ENCODE measurements around the gene MKRN2. TPM values are rescaled to one million over a fixed set of nuclear protein-coding genes. Genes with fewer than 3 reads are reported as not detected.

MKRN2 gene
- total and polyA plus RNA-seq, 4 donors: 15.7 to 30.8 (median 23.3) TPM

DNA sequence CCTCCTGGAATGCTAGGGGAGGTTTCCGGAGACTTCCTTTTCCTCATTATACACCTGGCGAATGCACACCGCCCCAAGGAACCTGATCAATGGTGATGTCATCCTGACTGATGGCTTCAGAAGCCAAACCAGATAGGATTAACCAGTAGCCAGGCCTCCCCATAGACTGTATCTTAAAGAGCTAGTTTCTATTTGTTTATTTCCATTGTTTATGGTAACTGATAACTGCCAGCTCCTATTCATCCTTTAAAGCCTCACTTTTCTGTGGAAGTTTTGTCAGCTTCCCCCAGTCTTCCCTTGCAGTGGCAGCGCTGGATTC is 11.5 kb upstream of the MKRN2 start, which contains the start of gene MKRN2OS:
TSS of gene MKRN2OS (minus strand) at position 27 of the 319 bp plus-strand sequence. CDS start 35 bp downstream, outside the sequence.
- no peak for ATAC-seq (ENCODE audit: insufficient read depth, low FRiP score)
- Histone ChIP-seq H3K27me3 (ENCODE audit: control insufficient read depth in 3 of 3, insufficient read depth in 3 of 3, low read length in 2 of 3) (no peaks in the 10 kb centered on the region), H3K9ac (ENCODE audit: insufficient read depth in 1 of 2, low read length in 2 of 2) (no peak within 1 kb of the TSS), H3K4me1 (ENCODE audit: control insufficient read depth in 5 of 5, insufficient read depth in 5 of 5, low read length in 5 of 5) (no peaks in the 10 kb centered on the region), H3K9me3 (ENCODE audit: control insufficient read depth in 4 of 4, insufficient read depth in 3 of 4, low read length in 3 of 4) (no peaks in the 10 kb centered on the region), H3K36me3 (ENCODE audit: control insufficient read depth in 4 of 4, insufficient read depth in 4 of 4, low read length in 4 of 4) (peaks cover 0 to 3% (median 0%) of the 10 kb centered on the region in 4 donors), H3K4me3 (no peak within 1 kb of the TSS), H3K27ac (ENCODE audit: low read depth in 1 of 2, low read length in 1 of 2) (no peak within 1 kb of the TSS)
- TF ChIP-seq, protein P1, sequence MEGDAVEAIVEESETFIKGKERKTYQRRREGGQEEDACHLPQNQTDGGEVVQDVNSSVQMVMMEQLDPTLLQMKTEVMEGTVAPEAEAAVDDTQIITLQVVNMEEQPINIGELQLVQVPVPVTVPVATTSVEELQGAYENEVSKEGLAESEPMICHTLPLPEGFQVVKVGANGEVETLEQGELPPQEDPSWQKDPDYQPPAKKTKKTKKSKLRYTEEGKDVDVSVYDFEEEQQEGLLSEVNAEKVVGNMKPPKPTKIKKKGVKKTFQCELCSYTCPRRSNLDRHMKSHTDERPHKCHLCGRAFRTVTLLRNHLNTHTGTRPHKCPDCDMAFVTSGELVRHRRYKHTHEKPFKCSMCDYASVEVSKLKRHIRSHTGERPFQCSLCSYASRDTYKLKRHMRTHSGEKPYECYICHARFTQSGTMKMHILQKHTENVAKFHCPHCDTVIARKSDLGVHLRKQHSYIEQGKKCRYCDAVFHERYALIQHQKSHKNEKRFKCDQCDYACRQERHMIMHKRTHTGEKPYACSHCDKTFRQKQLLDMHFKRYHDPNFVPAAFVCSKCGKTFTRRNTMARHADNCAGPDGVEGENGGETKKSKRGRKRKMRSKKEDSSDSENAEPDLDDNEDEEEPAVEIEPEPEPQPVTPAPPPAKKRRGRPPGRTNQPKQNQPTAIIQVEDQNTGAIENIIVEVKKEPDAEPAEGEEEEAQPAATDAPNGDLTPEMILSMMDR (IDR thresholded peaks at IDR 0.05; ENCODE audit: control extremely low read depth, extremely low read depth): no peak
- 53 to 75% methylated on average over 4 of the region's 4 CpGs for WGBS, 2 donors
- DNase-seq: no peak

DNA sequence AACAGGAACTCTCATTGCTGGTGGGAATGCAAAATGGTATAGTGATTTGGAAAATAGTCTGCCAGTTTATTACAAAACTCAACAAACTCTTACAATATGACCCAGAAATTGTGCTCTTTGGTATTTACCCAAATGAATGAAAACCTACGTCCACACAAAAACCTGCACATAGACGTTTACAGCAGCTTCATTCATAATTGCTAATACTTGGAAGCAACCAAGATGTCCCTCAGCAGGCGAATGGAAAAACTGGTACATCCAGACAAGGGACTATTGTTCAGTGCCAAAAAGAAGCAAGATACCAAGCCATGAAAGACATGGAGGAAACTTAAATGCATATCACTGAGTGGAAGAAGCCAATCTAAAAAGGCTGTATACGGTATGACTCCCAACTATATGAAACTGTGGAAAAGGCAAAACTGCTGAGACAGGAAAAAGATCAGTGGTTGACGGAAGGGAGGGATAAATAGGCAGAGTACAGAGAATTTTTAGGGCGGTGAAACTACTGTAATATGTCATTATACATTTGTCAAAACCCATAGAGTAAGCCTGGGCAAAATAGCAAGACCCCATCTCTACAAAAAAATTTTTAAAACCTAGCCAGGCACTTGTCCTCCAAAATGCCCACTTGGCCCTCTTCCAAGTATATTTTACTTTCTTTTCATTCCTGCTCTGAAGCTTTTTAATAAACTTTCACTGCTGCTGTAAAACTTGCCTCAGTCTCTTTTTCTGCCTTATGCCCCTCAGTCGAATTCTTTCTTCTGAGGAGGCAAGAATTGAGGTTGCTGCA is 6.7 kb upstream of the MKRN2 start:
- no peak overlapping the region for H3K9ac ChIP-seq (ENCODE audit: insufficient read depth in 1 of 2, low read length in 2 of 2)
- WGBS, 2 donors: 69 to 73% methylated on average over 7 of the region's 7 CpGs
- no peak overlapping the region for H3K27ac ChIP-seq (ENCODE audit: low read depth in 1 of 2, low read length in 1 of 2)
- H3K4me3 ChIP-seq: no peak overlapping the region
- DNase-seq (no peak), ATAC-seq (ENCODE audit: insufficient read depth, low FRiP score) (no peak)
- TF ChIP-seq, protein P1 (IDR thresholded peaks at IDR 0.05; ENCODE audit: control extremely low read depth, extremely low read depth): no peak
- no peaks in the 10 kb centered on the region for H3K36me3 ChIP-seq (ENCODE audit: control insufficient read depth in 4 of 4, insufficient read depth in 4 of 4, low read length in 4 of 4)
- H3K9me3 ChIP-seq (ENCODE audit: control insufficient read depth in 4 of 4, insufficient read depth in 3 of 4, low read length in 3 of 4): no peaks in the 10 kb centered on the region
- H3K4me1 ChIP-seq (ENCODE audit: control insufficient read depth in 5 of 5, insufficient read depth in 5 of 5, low read length in 5 of 5): peaks cover 0 to 2% (median 0%) of the 10 kb centered on the region in 5 donors
- no peaks in the 10 kb centered on the region for H3K27me3 ChIP-seq (ENCODE audit: control insufficient read depth in 3 of 3, insufficient read depth in 3 of 3, low read length in 2 of 3)

DNA sequence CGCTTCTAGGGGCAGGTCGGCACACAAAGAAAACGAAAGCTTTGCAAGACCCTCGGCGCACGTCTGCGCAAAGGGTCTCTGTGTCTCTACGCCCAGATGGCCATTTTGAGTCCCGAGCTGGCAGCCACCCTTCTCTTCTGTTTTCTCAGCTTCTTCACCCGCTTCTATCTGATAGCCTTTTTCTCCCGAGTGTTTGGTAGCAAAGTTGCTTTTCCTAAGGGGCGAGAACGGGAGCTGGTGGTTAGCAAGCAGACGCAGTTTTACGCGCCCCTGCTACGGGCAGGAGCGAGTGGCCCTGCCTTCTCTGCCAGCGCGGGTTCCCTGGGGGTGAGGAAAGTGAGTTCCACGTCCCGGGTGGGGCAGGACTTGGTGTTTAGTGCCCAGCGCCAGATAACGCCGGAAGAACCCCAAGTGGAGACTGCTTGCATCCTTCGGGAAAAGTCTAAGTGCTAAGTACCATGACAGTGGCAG is 2.9 kb upstream of the MKRN2 start:
- no peak overlapping the region for H3K27ac ChIP-seq (ENCODE audit: low read depth in 1 of 2, low read length in 1 of 2)
- no peaks in the 10 kb centered on the region for H3K9me3 ChIP-seq (ENCODE audit: control insufficient read depth in 4 of 4, insufficient read depth in 3 of 4, low read length in 3 of 4)
- H3K9ac ChIP-seq (ENCODE audit: insufficient read depth in 1 of 2, low read length in 2 of 2): peak overlapping the region; percentile 68 to 87
- H3K4me3 ChIP-seq: peak overlapping the region; percentile 15
- H3K36me3 ChIP-seq (ENCODE audit: control insufficient read depth in 4 of 4, insufficient read depth in 4 of 4, low read length in 4 of 4): no peaks in the 10 kb centered on the region
- WGBS, 2 donors: 7 to 12% methylated on average over 26 of the region's 26 CpGs
- DNase-seq (peak; percentile 29 to 73 (median 63)), ATAC-seq (ENCODE audit: insufficient read depth, low FRiP score) (no peak)
- no peaks in the 10 kb centered on the region for H3K27me3 ChIP-seq (ENCODE audit: control insufficient read depth in 3 of 3, insufficient read depth in 3 of 3, low read length in 2 of 3)
- peaks cover 4 to 16% (median 6%) of the 10 kb centered on the region in 5 donors for H3K4me1 ChIP-seq (ENCODE audit: control insufficient read depth in 5 of 5, insufficient read depth in 5 of 5, low read length in 5 of 5)
- TF ChIP-seq, protein P1 (IDR thresholded peaks at IDR 0.05; ENCODE audit: control extremely low read depth, extremely low read depth): no peak
